GM23338 (cell line): ENCODE measurements around the gene CD82.

Source experiments
- EZH2 ChIP-seq: fragments of 200-600 bp; sonication (generic); IDR thresholded peaks from one replicate; pipeline ENCODE4 v1.8.0; 2017; ENCODE audit warnings: antibody characterized with exemption, mild to moderate bottlenecking, low read depth; ENCODE audit not compliant: unreplicated experiment
- POLR2AphosphoS5 ChIP-seq: IDR thresholded peaks from 2 replicates; pipeline ENCODE4 v1.6.1; 2016; ENCODE audit warnings: antibody characterized with exemption, low read depth
- ZNF114 ChIP-seq: fragments of 250-450 bp; sonication (Bioruptor Pico); IDR thresholded peaks from 2 replicates; pipeline ENCODE4 v1.5.0; 2020; ENCODE audit warnings: mild to moderate bottlenecking, moderate library complexity
- TF ChIP-seq, protein P1 (sequence below), 2 experiments: fragments of 200-600 bp in 1 of 2; sonication (generic) in 1 of 2; conservative IDR thresholded peaks; 2 replicates each; pipeline versions ENCODE4 v1.5.1 to v1.6.1; 2016 to 2017; ENCODE audit warnings: antibody characterized with exemption in 2 of 2, low read depth in 2 of 2, mild to moderate bottlenecking in 2 of 2, moderate library complexity in 1 of 2

DNA sequence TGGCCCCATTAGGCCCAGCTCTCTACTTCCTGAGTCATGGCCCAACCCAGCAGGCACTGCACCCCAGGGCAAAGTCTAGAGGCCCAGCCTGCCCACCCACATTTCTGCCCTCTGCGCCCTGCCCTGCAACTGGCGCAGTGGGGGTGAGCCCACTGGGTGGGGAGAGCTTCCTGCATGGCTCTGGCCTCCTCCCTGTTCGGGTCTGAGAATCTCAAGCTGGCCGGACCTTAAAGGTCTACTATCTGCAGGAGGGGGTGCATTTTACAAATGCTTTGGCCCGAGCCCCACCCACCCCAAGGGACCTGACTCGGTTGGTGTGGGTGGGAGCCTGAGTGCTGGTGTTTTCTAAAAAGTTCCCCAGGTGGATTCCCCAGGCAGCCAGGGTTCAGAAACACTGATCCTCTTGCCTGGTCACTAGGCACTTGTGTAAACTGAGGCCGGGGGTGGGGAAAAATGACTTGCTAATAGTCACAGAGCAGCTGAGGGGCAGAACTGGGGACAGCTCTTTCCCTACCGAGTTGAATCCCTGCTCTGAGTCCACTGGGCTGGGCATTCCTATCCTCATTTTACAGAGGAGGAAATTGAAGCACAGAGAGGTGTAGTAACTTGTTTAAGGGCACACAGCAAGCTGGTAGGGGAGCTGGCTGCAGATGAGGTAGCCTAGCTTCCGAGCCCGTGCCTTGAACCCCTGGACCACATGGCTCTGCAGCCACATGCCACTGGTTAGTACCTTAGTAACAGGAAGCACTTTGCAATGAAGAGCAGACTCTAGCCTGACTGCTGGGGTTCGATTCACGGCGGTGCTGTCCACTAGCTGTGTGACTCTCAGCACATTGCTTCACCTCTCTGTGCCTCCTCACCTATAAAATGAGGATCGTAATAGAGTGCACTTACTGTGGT lies 36.3 kb downstream of the CD82 start:
- TF ChIP-seq, protein P1, sequence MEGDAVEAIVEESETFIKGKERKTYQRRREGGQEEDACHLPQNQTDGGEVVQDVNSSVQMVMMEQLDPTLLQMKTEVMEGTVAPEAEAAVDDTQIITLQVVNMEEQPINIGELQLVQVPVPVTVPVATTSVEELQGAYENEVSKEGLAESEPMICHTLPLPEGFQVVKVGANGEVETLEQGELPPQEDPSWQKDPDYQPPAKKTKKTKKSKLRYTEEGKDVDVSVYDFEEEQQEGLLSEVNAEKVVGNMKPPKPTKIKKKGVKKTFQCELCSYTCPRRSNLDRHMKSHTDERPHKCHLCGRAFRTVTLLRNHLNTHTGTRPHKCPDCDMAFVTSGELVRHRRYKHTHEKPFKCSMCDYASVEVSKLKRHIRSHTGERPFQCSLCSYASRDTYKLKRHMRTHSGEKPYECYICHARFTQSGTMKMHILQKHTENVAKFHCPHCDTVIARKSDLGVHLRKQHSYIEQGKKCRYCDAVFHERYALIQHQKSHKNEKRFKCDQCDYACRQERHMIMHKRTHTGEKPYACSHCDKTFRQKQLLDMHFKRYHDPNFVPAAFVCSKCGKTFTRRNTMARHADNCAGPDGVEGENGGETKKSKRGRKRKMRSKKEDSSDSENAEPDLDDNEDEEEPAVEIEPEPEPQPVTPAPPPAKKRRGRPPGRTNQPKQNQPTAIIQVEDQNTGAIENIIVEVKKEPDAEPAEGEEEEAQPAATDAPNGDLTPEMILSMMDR (conservative IDR thresholded peaks at IDR 0.05; ENCODE audit: low read depth in 2 of 2): no peak
- TF ChIP-seq POLR2AphosphoS5 (no peak), ZNF114 (CRISPR knock-in tag) (no peak), EZH2 (no peak)
